ENCODE measurements around the gene AIFM3. TPM values are rescaled to one million over a fixed set of nuclear protein-coding genes. Genes with fewer than 3 reads are reported as not detected.
A peak's percentile ranks its signal among the peaks of the same experiment; 100 is the strongest.

AIFM3 gene
- total RNA-seq, 1 donor from 2014 or later: 5.7 TPM

GRCh38 chr22:20946080-20946986, 20.7 kb upstream of the AIFM3 start:
- Histone ChIP-seq H3K4me1 (peaks cover 30% of the 10 kb centered on the region), H3K4me3 (no peak overlapping the region), H3K27ac (peak overlapping the region; percentile 49), H3K36me3 (peaks cover 22% of the 10 kb centered on the region), H3K9me3 (no peaks in the 10 kb centered on the region), H3K27me3 (no peaks in the 10 kb centered on the region)
- ATAC-seq (peak; percentile 91), DNase-seq (no peak)
- TF ChIP-seq, protein P1, sequence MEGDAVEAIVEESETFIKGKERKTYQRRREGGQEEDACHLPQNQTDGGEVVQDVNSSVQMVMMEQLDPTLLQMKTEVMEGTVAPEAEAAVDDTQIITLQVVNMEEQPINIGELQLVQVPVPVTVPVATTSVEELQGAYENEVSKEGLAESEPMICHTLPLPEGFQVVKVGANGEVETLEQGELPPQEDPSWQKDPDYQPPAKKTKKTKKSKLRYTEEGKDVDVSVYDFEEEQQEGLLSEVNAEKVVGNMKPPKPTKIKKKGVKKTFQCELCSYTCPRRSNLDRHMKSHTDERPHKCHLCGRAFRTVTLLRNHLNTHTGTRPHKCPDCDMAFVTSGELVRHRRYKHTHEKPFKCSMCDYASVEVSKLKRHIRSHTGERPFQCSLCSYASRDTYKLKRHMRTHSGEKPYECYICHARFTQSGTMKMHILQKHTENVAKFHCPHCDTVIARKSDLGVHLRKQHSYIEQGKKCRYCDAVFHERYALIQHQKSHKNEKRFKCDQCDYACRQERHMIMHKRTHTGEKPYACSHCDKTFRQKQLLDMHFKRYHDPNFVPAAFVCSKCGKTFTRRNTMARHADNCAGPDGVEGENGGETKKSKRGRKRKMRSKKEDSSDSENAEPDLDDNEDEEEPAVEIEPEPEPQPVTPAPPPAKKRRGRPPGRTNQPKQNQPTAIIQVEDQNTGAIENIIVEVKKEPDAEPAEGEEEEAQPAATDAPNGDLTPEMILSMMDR (IDR thresholded peaks at IDR 0.05): no peak
- intact Hi-C loops (cut with DNase I): no loop called here

GRCh38 chr22:20946991-20947390, 20.1 kb upstream of the AIFM3 start:
- intact Hi-C loops (cut with DNase I): no loop called here
- peaks cover 28% of the 10 kb centered on the region for H3K36me3 ChIP-seq
- no peak overlapping the region for H3K27ac ChIP-seq
- ATAC-seq (no peak), DNase-seq (no peak)
- H3K27me3 ChIP-seq: no peaks in the 10 kb centered on the region
- H3K4me3 ChIP-seq: no peak overlapping the region
- TF ChIP-seq, protein P1 (IDR thresholded peaks at IDR 0.05): no peak
- no peaks in the 10 kb centered on the region for H3K9me3 ChIP-seq
- peaks cover 30% of the 10 kb centered on the region for H3K4me1 ChIP-seq

- TF ChIP-seq, protein P1 (IDR thresholded peaks at IDR 0.05): no peak
- DNase-seq (no peak), ATAC-seq (no peak)
- intact Hi-C loops (cut with DNase I): no loop called here
- H3K4me1 ChIP-seq: peaks cover 27% of the 10 kb centered on the region
- H3K27ac ChIP-seq: no peak overlapping the region
- peaks cover 39% of the 10 kb centered on the region for H3K36me3 ChIP-seq
- no peak overlapping the region for H3K4me3 ChIP-seq
- H3K27me3 ChIP-seq: no peaks in the 10 kb centered on the region
- H3K9me3 ChIP-seq: no peaks in the 10 kb centered on the region
Observed at GRCh38 chr22:20948450-20948849, 18.6 kb upstream of the AIFM3 start.

GRCh38 chr22:20948989-20949388, 18.1 kb upstream of the AIFM3 start:
- H3K4me1 ChIP-seq: peaks cover 24% of the 10 kb centered on the region
- no peaks in the 10 kb centered on the region for H3K9me3 ChIP-seq
- intact Hi-C loops (cut with DNase I): no loop called here
- TF ChIP-seq, protein P1 (IDR thresholded peaks at IDR 0.05): no peak
- no peak overlapping the region for H3K4me3 ChIP-seq
- no peak overlapping the region for H3K27ac ChIP-seq
- no peaks in the 10 kb centered on the region for H3K27me3 ChIP-seq
- no peak for DNase-seq
- no peak for ATAC-seq
- H3K36me3 ChIP-seq: peaks cover 39% of the 10 kb centered on the region

- no peaks in the 10 kb centered on the region for H3K27me3 ChIP-seq
- ATAC-seq (no peak), DNase-seq (no peak)
- H3K4me1 ChIP-seq: peaks cover 21% of the 10 kb centered on the region
- H3K4me3 ChIP-seq: no peak overlapping the region
- H3K27ac ChIP-seq: no peak overlapping the region
- TF ChIP-seq, protein P1 (IDR thresholded peaks at IDR 0.05): no peak
- H3K9me3 ChIP-seq: no peaks in the 10 kb centered on the region
- H3K36me3 ChIP-seq: peaks cover 39% of the 10 kb centered on the region
- intact Hi-C loops (cut with DNase I): no loop called here
Observed at GRCh38 chr22:20949698-20950183, 17.3 kb upstream of the AIFM3 start.
